B cell (primary cell): ENCODE measurements around the gene DUSP23. TPM values are rescaled to one million over a fixed set of nuclear protein-coding genes. Genes with fewer than 3 reads are reported as not detected.

Experiments used
- polyA plus RNA-seq: library from polyadenylated mRNA; depleted of rRNA; stranded (reverse); fragments of >200 nt; gene quantifications from 2 replicates; pipeline ENCODE4 v1.2.3, GENCODE V29; 2012
- total RNA-seq, 2 donors: library from RNA; stranded (reverse); fragments of 120-200 nt in 1 of 2; gene quantifications; 1 replicate in 1 of 2; 2 replicates in 1 of 2; pipeline versions ENCODE4 v1.2.3 to v1.2.4, GENCODE V29; 2013 to 2022

The DUSP23 gene
- total and polyA plus RNA-seq, 2 donors (not counting 1 experiment from before 2014, with no cell fraction given): 9.6 to 15.8 TPM

Other genes starting within 250 kb of the DUSP23 start
- not detected in 2 replicates for gene OR10J5, start 245.0 kb upstream of the DUSP23 start, total RNA-seq
- gene OR10J5, start 245.0 kb upstream of the DUSP23 start, polyA plus RNA-seq: not detected in 2 replicates
- gene APCS, start 193.1 kb upstream of the DUSP23 start, total RNA-seq: not detected in 2 replicates
- gene APCS, start 193.1 kb upstream of the DUSP23 start, polyA plus RNA-seq: not detected in 2 replicates
- gene CRP, start 66.4 kb upstream of the DUSP23 start, total RNA-seq: not detected in 2 replicates
- not detected in 2 replicates for gene CRP, start 66.4 kb upstream of the DUSP23 start, polyA plus RNA-seq
- 0.19 TPM in 1 of 2 replicates, not detected in the other for gene FCRL6, start 21.4 kb downstream of the DUSP23 start, total RNA-seq
- gene FCRL6, start 21.4 kb downstream of the DUSP23 start, polyA plus RNA-seq: 0.81 and 1.2 TPM in 2 replicates
- 0.54 TPM in 1 of 2 replicates, not detected in the other for gene SLAMF8, start 45.9 kb downstream of the DUSP23 start, total RNA-seq
- gene SLAMF8, start 45.9 kb downstream of the DUSP23 start, polyA plus RNA-seq: 0.17 TPM in 1 of 2 replicates, not detected in the other
- 0.17 TPM in 1 of 2 replicates, not detected in the other for gene VSIG8, start 81.7 kb downstream of the DUSP23 start, total RNA-seq
- gene VSIG8, start 81.7 kb downstream of the DUSP23 start, polyA plus RNA-seq: 0.09 TPM in 1 of 2 replicates, not detected in the other
- 1.7 and 2.4 TPM in 2 replicates for gene CFAP45, start 119.2 kb downstream of the DUSP23 start, total RNA-seq
- gene CFAP45, start 119.2 kb downstream of the DUSP23 start, polyA plus RNA-seq: 1.3 and 5.2 TPM in 2 replicates
- gene TAGLN2, start 144.5 kb downstream of the DUSP23 start, total RNA-seq: 342 and 354 TPM in 2 replicates
- gene TAGLN2, start 144.5 kb downstream of the DUSP23 start, polyA plus RNA-seq: 656 and 721 TPM in 2 replicates
- gene IGSF9, start 164.7 kb downstream of the DUSP23 start, total RNA-seq: 0.15 and 0.37 TPM in 2 replicates
- gene IGSF9, start 164.7 kb downstream of the DUSP23 start, polyA plus RNA-seq: 0.36 and 0.89 TPM in 2 replicates
- not detected in 2 replicates for gene SLAMF9, start 173.3 kb downstream of the DUSP23 start, total RNA-seq
- not detected in 2 replicates for gene SLAMF9, start 173.3 kb downstream of the DUSP23 start, polyA plus RNA-seq